AG20443 (cell line): ENCODE measurements around the gene CALU.

ENCODE experiments used
- DNase-seq: peaks from one replicate; pipeline ENCODE4 v3.0.0; 2012; ENCODE audit warnings: low spot score, mixed read lengths

The CALU gene

DNA sequence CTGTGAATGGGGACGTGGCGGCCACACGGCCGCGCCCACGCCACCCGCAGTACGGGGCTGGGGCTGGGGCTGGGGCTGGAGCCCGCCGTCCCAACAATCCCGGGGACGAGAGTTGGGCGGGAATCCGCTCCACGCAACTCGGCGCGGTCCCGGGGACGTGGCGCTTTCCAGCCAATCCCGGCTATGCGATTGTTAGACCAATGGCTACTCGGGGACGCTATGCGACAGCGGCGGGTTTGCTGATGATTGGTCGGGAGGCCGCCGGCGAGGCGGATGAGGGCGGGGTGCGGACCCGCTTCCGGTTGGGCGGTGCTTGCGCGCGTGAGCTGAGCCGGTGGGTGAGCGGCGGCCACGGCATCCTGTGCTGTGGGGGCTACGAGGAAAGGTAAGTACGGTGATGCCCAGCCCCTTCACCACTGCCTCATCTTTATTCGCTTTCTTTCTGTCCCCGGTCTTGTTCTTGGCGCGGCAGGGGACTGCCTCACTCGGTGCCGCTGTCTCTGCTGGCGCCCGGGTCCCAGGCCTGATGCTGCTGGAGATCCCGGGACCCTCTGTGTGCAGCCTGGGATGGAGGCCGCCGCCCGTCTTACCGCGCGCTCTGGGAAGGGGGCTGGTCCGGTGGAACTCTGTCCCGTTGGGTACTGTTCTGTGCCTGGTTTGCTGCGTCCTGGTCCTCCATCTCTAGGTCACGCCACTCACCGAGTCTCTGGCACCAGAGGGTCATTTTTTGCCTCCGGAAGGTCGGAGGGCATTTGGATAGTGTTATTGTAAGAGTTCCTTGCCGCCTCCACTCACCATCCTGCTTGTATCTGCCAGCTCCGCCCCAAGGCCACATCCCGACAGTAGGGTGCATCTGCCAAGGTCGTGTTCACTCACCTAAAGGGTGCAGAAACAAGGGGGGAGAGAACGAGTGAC, at the start of gene CALU:
CALU (plus strand) TSS at position 312 of the 915 bp plus-strand sequence. CDS start 9,225 bp downstream, outside the sequence.
- peak; percentile 98 for DNase-seq

DNA sequence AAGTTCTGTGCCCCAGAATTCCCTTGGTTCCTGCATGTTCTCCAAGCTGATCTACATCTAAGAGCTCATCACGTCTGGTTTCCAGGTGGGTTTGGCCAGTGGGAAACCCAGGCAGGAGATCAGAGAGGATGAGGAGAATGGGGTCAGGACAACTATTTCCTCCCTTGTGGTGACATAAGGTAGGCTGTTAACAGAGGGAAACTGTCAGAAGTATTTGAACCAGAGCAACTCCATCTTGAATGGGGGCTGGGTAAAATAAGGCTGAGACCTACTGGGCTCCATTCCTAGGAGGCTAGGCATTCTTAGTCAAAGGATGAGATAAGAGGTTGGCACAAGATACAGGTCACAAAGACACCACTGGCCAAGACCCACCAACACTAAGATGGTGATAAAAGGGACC, 47.9 kb upstream of the CALU start:
- DNase-seq: no peak

DNA sequence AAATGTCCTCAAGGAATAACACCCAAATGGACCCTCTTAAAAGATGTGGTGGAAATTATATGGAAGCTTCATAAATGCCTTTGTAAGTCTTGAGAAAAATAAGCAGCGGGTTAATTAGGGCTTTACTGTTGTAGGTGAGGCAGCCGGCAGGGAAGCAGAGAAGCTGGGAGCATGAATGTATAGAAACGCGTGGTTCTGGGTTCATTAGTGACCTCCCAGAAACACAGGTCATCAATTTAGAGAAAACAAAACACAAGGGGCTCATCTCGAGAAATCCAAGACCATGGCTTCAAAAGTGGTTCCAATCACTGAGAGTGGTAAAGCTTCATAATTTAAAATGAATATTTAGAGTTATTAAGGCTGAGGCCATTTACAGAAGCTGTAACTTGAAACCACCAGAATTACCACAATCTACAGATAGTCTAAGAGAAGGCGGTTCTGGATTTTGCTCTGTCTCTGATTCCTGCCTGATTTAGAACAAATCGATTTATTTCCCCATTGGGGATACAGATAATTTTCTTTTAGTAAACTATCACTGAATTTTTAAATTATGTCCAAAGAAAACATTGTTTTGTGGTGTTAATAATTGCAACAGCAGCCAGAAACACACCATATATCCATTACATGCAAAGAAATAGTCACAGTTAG, 46.4 kb upstream of the CALU start:
- no peak for DNase-seq

DNA sequence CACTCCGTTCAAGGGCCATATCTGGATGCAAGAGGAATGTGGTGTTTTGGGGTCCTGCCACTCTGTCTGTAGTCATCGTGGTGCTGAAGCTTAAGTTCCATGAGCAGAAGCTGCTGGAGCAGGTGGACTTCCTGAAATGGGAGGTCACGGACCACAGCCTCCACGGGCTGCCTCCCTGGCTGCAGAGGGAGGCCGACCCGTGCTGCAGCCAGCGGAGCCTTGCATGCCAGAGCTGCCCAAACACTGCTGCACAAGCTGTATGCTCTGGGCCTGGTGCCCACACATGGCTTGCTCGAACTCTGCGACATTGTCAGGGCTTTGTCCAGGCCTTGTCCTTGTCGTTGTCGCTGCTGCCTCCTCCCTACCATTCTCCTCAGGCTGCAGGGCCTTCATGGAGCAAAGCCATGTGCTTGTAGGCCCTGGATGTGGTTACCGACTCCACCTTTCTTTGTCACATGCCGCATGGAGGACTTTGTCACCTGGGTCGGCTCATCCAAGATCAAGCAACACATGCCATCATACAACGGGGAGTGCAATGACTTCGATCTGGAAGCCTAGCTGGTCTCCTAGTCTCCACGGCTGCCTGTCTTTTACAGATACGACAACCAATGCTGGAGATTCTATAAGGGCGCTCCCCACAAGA, 45.7 kb upstream of the CALU start:
- no peak for DNase-seq

DNA sequence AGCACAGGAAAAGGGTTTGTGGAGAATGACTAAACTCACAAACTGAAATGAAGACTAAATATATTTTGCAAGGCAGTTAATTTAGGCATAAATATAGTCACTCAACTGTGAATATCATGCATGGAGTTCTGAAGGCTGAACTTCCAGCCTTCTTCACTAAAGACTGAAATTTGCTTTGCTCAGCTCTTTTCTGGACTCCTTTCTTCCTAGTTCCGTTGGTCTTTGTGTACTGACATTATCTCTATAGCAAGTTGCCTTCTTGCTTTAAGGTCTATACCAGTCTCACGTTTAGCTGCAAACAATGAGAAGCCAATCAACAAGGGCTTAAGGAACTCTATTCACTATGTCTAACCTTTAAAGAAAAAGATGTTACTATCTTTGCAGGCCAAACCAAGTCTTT, 44.4 kb upstream of the CALU start:
- no peak for DNase-seq

DNA sequence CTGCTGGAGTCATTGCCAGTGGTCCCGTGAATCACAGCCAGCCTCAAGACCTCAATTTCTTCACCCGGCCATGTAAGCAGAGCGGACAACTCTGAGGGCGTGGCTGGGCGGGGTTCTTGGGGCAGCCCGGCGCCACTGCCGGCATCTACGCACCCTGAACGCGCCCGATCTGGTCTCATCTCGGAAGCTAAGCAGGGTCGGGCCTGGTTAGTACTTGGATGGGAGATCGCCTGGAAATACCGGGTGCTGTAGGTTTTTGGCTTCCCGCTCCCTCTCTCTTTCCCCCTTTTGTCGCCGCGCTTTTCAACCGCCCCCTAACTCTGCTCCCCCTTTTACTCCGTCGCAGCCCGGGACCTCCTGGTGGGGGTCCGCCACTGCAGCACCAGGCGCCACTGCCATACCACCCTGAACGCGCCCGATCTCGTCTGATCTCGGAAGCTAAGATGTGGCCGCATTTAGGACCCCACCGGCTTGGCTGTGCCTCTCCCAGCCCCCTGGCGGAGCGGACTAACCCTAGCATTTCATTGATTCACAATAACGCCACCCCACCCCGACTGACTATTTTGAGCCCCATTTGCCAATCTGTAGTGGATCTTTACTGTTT, 41.8 kb upstream of the CALU start:
- peak; percentile 87 for DNase-seq

DNA sequence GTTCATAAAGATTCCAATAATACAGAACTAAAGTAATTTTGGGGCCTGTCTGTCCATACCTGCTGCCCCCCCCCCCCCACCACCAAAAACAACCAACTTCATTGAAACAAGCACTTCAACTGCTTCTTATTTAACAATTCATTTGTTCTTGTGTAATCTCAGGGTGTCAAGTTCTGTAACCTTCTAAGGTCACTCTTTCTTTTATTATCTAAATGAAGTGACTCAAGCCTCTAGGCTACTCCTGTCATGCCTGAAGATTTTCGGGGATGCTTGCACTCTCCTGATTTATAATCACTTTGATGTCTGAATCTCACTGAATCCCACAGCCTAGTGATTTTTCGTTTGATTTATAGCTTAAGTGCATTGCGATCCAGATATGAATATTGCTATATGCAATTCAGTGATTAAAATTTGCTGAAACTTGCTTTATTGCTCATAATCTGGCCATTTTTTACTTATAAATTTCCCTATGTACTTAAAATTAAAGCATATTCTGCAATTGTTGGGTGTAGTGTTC, 39.9 kb upstream of the CALU start:
- DNase-seq: no peak

DNA sequence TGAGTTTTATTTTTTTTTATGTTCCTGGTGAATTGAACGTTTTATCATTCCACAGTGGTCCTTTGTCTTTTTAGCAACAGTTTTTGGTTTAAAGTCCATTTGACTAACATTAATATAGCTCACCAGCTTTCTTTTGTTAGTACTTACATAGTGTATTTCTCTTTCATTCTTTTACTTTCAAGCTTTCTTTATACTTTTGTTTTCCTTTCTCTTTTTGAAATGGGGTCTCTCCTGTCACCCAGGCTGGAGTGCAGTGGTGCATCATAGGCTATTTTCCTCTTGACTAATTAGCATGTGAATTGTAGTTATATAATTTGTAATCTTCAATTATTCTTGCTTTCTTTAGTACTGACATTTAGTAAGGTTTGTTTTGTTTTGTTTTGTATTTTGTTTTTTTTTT, 39.3 kb upstream of the CALU start:
- no peak for DNase-seq

DNA sequence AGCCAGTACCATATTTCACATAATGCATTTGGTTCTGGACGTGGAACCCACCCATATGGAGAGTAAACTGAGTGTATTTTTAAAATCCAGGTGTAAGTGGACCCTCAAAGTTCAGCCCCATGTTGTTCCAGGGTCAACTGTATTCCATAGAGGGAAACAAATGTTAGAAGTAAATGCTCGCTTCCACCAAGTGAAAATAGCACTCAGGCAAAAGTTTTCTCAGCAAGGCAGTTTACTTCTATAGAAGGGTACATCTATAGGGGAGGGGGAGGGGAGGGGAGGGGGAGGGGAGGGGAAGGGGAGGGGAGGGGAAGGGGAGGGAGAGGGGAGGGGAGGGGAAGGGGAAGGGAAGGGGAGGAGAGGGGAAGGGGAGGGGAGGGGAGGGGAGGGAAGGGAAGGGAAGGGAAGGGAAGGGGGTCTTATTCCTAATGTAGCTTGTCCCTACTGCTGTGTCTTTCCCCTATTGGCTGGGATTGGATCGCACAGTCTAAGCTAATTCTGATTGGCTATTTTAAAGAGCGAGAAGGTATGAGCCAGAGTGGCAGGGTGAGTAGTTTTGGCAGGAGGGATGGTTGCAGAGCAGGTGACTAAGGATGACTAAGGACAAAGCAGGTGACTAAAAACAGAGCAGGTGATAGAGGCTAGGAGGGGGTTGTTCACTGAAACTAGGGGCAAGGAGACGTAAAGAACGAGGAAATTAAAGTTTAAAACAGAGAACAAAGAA, 37.9 kb upstream of the CALU start:
- no peak for DNase-seq

DNA sequence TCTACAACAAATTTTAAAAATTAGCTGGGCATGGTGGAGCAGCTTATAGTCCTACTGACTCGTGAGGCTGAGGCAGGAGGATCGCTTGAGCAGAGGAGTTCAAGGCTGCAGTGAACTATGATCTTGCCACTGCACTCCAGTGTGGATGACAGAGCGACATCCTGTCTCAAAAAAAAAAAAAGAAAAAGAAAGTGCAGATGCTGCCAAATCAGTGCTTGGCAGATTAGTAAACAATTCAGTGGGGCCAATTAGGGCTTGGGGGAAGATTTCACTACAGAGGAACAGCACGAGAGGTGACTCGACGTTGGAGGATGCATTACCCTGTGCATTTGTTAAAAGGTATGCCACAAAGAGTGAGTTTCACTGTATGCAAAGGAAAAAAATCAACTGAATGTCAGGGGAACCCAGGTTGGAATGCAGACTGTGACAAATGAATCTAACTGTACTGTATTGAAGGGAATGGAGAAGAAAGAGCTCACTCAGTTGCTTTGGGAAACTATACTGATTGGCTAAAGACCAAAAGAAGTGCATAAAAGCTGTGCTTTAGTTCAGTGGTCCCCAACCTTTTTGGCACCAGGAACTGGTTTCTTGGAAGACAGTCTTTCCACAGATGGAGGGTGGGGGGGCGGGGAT, 35.4 kb upstream of the CALU start:
- DNase-seq: no peak

DNA sequence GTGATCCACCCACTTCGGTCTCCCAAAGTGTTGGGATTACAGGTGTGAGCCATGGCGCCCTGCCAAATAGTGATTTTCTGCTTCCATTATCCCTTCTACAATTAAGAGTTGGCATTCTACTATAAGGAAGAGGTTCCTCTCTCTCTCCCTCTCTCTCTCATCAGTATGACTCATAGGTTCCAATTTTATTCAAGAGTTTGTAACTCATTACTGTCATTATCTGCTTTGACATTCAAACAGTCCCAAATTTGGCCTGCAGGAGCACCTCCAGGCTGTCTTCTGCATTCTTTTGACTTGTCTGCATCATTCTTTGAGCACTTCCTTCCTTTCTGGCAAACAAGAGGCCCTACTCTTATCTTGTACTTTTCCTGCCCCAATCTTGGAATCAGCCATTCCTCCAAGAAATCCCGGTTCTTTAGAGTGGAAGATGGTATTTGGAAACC, 33.2 kb upstream of the CALU start:
- peak; percentile 48 for DNase-seq

DNA sequence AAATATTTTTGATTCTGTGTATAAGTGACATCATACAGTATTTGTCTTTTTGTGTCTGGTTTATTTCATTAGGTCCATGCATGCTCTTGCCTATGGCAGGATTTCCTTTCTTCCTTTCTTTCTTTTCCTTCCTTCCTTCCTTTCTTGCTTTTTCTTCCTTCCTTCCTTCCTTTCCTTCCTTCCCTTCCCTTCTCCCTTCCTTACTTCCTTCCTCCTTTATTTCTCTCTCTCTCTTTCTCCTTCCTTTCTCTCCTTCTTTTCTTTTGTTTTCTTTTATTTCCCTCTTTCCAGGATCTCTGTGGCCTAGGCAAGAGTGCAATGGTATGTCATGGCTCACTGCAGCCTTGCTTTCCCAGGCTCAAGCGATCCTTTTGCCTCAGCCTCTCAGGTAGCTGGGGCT, 31.4 kb upstream of the CALU start:
- DNase-seq: no peak

DNA sequence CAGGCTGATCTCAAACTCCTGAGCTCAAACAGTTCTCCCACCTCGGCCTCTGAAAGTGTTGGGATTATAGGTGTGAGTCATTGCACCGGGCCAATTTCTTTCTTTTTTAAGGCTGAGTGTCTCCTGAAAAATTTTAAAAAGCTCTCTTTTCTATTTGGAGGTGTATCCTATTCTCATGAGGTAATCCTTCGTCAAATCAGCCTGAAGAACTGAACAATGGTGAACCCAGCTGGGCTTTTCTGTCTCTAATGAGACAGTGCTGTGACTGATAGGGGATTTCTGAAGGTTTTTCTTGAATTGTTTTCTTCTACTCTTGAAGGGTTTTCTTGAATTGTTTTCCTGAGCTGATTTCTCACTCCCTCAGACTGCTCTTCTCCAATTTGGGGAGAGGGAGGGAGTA, 30.9 kb upstream of the CALU start:
- no peak for DNase-seq

DNA sequence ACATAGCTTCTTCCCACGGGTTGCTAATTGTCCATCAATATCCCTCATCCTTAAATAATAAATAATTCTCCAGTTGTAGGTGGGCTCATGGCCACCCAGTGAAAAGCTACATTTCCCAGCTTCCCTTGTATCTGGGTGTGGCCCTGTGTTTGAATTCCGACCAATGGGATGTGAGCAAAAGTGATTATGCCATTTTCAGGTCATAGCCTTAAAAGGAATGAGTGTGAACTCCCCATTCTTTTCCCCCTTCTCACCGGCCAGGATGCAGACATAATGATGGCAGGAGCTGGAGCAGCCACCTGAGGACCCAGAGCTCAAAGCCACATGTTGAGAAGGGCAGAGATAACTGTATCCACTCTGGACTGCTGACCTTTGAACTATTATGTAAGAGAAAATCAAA, 30.3 kb upstream of the CALU start:
- DNase-seq: no peak

DNA sequence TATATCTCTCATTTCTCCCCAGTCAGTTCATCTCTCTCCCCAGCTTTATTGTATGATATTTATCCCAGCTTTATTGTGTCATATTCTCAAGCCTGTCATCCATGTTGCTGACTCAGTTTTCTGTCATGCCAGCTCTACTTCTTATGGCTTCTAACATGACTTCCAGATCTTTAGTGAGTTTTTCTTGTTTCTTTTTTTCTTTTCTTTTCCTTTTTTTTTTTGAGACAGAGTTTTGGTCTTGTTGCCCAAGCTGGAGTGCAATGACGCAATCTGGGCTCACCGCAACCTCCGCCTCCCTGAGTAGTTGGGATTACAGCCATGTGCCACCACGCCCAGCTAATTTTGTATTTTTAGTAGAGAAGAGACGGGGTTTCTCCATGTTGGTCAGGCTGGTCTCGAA, 28.7 kb upstream of the CALU start:
- no peak for DNase-seq

DNA sequence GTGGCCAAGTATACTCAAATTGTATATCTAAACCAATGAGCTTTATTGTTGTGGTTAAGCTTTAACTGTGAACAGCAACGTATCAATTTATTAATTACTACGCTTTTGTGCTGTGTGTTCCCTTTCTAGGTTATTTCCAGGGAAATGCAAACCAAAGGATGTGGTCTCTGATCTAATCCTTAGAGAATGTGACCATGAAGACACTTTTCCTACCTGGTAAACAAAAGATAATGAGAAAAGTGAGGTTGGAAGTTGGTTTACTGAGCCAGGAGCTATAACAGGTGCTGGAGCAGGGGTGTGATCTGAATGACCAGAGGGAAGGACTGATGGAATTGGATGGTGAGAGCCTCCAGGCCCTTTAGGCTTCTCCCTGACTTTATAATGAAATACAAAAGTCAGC, 25.4 kb upstream of the CALU start:
- DNase-seq: no peak

DNA sequence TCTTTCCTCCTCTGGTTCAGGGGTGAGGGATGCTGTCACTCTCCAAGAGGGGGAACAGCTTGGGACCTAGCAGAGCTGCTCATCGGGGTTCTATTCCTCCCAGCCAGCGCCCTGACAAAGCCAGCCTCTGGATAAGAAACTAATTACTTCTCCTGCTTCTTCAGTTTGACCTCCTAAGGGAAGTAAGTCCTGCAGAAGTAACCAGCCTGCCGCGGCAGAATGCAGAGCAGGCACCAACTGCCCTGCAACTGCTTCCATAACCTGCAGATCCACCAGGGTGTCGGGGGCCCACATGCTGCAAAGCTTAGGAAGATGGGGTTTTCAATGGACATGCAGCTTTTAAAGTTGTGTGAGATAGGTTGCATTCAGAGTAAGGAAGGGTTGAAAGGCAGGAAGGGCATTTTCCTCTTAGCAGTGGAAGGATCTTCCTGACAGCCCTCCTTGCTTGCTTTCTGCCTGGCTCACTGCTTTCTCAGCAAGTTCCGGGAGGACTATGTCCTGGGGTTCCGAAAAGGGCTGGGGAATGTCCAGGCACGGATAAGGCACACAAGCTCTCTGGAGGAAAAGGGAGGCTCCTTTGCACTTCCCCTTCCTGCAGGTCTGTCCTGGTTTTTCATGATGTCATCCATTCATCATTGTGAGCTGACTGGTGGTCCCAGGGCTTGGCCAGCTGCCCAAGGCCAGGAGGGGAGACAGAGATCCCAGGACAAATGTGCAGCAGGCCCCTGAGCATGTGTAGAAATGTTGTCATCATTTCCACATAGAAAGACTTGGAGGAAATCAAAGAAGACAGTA, 24.3 kb upstream of the CALU start:
- no peak for DNase-seq

DNA sequence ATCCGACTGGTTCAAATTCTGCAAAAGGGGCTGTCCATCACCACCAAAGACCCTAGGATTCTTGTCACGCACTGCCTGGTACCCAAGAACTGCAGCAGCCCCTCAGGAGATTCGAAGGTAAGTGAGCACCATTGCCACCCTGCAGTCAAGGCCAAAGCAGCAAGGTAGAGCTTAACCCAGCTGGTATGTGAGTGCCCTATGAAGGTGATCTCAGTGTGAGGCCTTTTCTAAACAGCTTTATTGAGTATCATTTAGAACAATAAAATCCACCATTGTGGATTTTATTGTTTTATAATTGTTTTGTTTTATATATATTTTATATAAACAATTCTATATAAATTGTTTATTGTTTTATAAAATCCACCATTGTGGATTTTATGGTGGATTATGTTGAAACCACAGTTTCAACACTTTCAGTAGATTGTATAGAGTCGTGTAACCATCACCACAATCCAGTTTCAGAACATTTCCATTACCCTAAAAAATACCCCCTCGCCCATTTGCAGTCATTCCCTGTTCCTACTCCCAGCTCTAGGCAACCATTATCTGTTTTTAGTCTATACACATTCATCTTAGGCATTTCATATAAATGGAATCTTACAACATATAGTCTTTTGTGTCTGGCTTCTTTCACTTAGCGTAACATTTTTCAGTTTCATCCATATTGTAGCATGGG, 20.1 kb upstream of the CALU start:
- no peak for DNase-seq

DNA sequence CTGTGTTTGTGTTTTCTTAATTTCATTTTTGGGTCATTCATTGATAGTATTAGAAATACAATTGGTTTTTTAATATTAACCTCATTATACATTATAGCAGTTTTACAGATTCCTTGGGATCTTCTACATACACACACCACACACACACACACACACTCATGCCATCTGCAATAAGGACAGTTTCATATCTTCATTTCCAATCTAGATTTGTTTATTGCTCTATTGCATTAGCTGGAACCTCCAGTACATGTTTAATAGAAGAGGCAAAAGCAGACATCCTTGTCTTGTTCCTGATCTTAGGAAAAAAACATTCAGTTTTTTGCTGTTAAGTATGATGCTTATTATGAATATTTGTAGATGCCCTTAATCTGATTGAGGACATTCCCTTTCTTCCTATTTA, 17.8 kb upstream of the CALU start:
- no peak for DNase-seq

DNA sequence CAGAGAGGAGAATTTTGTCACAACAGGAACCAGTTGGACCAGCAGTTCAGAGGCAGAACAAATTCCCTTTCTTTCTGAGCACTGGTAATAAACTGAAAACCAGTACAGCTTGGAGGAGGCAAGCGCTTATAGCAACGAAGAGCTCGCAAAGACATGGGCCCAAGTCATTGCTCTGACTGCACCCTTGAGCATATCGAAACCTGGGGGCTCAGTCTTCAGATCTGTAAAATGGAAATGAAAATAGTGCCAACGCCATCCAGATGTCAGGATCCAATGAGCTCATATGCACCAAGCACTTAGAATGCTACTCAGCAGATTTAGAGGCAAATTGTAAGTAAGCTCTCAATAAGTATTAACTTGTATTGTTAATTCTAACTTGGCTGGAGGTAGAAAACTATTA, 14.4 kb upstream of the CALU start:
- DNase-seq: no peak
